Measurements from ENCODE around the gene NABP2. TPM values are rescaled to one million over a fixed set of nuclear protein-coding genes. Genes with fewer than 3 reads are reported as not detected.
A peak's percentile ranks its signal among the peaks of the same experiment; 100 is the strongest.

NABP2 gene
- total and polyA plus RNA-seq, 2 experiments from 2014 or later, result 25.5 to 27.8 TPM

DNA sequence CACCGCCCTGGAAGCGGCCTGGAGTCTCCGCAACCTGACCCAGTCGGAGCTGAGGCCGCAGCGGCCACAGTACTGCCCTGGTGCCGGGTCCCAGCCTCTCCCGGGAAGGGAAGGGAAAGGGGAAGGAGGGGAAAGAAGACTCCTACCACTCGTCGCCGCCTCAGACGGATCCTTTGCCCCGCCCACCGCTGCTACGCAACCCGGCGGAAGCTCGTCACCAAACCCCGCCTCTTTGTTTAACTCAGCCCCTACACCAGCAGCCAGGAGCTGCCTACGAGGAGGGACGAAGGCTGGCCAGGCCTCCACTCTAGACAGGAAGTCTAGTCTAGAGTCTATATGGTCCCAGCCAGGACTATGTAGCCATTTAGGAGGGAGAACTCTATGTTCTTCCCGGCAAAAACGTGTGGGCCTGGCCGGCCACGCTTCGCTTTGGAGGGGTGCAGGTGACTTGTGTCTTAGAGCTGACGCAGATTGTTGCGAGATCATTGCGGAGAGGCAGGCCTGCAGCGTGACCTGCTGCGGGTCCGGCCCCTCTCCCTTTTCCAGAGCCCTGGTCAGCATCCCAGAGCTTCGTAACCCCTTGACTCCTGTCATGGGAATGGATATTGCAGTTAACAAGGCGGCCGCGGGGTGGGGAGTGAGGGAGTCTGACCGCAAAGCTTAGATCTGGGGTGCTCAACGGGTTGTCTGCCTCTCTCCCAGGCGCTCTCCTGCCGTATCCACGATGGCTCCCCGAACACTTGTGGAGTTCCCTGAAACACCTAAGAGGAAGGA, 2.2 kb upstream of the NABP2 start, which contains the start of gene RNF41:
Gene RNF41 (minus strand): TSS at position 166 of the 774 bp plus-strand sequence. CDS start 7,875 bp downstream, outside the sequence.
- peak within 1 kb of the TSS; percentile 90 for H3K4me2 ChIP-seq
- DNase-seq (ENCODE audit: low spot score), result peak; percentile 99
- peaks cover 20% of the 10 kb centered on the region; the same call in 1 of the 2 replicates for H3F3A ChIP-seq (replicated peaks; ENCODE audit: low read depth)
- peak; percentile 74 for ATAC-seq
- Mint-ChIP-seq H3K4me1 (peaks cover 34% of the 10 kb centered on the region), H3K9me3 (peaks cover 3% of the 10 kb centered on the region; the same call in 1 of the 3 replicates), H3K36me3 (ENCODE audit: low read depth) (peaks cover 23% of the 10 kb centered on the region), H3K27me3 (ENCODE audit: insufficient read depth, low read depth, poor library complexity) (peaks cover 5% of the 10 kb centered on the region), H3K27ac (peak within 1 kb of the TSS; percentile 99), H3K4me3 (peak within 1 kb of the TSS; percentile 93)
- H3K4me1 ChIP-seq (ENCODE audit: insufficient read depth), result peaks cover 30% of the 10 kb centered on the region
- TF ChIP-seq STAT1 (IDR thresholded peaks at IDR 0.05; ENCODE audit: unreplicated experiment) (no peak), POLR2AphosphoS5 (IDR thresholded peaks at IDR 0.05; ENCODE audit: low read depth) (peak; percentile 93), CREB1 (CRISPR knock-in tag; IDR thresholded peaks at IDR 0.05; ENCODE audit: low read depth) (peak; percentile 87), EZH2 (IDR thresholded peaks at IDR 0.05; ENCODE audit: low read depth, unreplicated experiment) (no peak), ZNF331 (CRISPR knock-in tag; IDR thresholded peaks at IDR 0.05; ENCODE audit: low read depth) (no peak)
- TF ChIP-seq, protein P1, sequence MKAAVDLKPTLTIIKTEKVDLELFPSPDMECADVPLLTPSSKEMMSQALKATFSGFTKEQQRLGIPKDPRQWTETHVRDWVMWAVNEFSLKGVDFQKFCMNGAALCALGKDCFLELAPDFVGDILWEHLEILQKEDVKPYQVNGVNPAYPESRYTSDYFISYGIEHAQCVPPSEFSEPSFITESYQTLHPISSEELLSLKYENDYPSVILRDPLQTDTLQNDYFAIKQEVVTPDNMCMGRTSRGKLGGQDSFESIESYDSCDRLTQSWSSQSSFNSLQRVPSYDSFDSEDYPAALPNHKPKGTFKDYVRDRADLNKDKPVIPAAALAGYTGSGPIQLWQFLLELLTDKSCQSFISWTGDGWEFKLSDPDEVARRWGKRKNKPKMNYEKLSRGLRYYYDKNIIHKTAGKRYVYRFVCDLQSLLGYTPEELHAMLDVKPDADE (IDR thresholded peaks at IDR 0.05), result peak; percentile 74; the same call in 1 of the 2 replicates
- TF ChIP-seq, protein P2, sequence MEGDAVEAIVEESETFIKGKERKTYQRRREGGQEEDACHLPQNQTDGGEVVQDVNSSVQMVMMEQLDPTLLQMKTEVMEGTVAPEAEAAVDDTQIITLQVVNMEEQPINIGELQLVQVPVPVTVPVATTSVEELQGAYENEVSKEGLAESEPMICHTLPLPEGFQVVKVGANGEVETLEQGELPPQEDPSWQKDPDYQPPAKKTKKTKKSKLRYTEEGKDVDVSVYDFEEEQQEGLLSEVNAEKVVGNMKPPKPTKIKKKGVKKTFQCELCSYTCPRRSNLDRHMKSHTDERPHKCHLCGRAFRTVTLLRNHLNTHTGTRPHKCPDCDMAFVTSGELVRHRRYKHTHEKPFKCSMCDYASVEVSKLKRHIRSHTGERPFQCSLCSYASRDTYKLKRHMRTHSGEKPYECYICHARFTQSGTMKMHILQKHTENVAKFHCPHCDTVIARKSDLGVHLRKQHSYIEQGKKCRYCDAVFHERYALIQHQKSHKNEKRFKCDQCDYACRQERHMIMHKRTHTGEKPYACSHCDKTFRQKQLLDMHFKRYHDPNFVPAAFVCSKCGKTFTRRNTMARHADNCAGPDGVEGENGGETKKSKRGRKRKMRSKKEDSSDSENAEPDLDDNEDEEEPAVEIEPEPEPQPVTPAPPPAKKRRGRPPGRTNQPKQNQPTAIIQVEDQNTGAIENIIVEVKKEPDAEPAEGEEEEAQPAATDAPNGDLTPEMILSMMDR (conservative IDR thresholded peaks at IDR 0.05; ENCODE audit: low read depth in 2 of 2), result no peak
- peak within 1 kb of the TSS; percentile 74 for H3K4me3 ChIP-seq
- H3K27me3 ChIP-seq (ENCODE audit: insufficient read depth), result no peaks in the 10 kb centered on the region
- peak within 1 kb of the TSS; percentile 23; the same call in 1 of the 2 replicates for H2AFZ ChIP-seq
- H3K27ac ChIP-seq (ENCODE audit: low read depth), result peak within 1 kb of the TSS; percentile 98
- H4K20me1 ChIP-seq (replicated peaks; ENCODE audit: insufficient read depth), result peaks cover 6% of the 10 kb centered on the region
- H3K36me3 ChIP-seq (ENCODE audit: insufficient read depth), result 0 out of 2 replicates have a peak, but pooled peaks cover 2% of the 10 kb centered on the region
- no peaks in the 10 kb centered on the region for H3K9me2 ChIP-seq (ENCODE audit: insufficient read depth)
- peaks cover 38% of the 10 kb centered on the region for H3K79me2 ChIP-seq (replicated peaks; ENCODE audit: insufficient read depth)

DNA sequence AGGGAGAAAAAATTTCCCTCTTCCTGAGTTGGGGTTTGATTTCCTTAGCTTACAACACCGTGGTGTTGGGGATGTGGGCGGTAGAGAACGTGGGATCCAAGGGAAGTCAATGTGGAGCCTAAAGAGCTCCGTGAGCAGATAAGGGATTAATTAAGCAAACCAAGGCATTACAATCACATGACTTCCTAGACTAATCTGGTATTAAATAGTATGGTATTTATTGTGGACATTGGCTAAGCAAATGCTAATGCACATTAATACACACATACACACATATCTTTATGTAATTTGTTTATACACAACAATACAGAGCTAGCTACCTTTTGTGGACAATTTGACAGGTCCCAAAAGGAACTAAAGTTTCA, 1.6 kb upstream of the NABP2 start:
- H3F3A ChIP-seq (replicated peaks; ENCODE audit: low read depth), result peaks cover 20% of the 10 kb centered on the region; the same call in 1 of the 2 replicates
- H3K27me3 Mint-ChIP-seq (ENCODE audit: insufficient read depth, low read depth, poor library complexity), result peaks cover 5% of the 10 kb centered on the region
- peaks cover 3% of the 10 kb centered on the region; the same call in 1 of the 3 replicates for H3K9me3 Mint-ChIP-seq
- H3K27ac Mint-ChIP-seq, result peak overlapping the region; percentile 99
- H3K79me2 ChIP-seq (replicated peaks; ENCODE audit: insufficient read depth), result peaks cover 37% of the 10 kb centered on the region
- DNase-seq (ENCODE audit: low spot score) (no peak), ATAC-seq (no peak)
- H3K4me1 Mint-ChIP-seq, result peaks cover 34% of the 10 kb centered on the region
- peaks cover 30% of the 10 kb centered on the region for H3K4me1 ChIP-seq (ENCODE audit: insufficient read depth)
- H3K36me3 Mint-ChIP-seq (ENCODE audit: low read depth), result peaks cover 20% of the 10 kb centered on the region
- 0 out of 2 replicates have a peak, but pooled peaks cover 2% of the 10 kb centered on the region for H3K36me3 ChIP-seq (ENCODE audit: insufficient read depth)
- peak overlapping the region; percentile 74 for H3K4me3 ChIP-seq
- no peaks in the 10 kb centered on the region for H3K27me3 ChIP-seq (ENCODE audit: insufficient read depth)
- no peaks in the 10 kb centered on the region for H3K9me2 ChIP-seq (ENCODE audit: insufficient read depth)
- H4K20me1 ChIP-seq (replicated peaks; ENCODE audit: insufficient read depth), result peaks cover 3% of the 10 kb centered on the region; the same call in 1 of the 2 replicates
- peak overlapping the region; percentile 93 for H3K4me3 Mint-ChIP-seq
- peak overlapping the region; percentile 90 for H3K4me2 ChIP-seq
- H3K27ac ChIP-seq (ENCODE audit: low read depth), result peak overlapping the region; percentile 98
- H2AFZ ChIP-seq, result no peak overlapping the region
- TF ChIP-seq, protein P1 (IDR thresholded peaks at IDR 0.05), result no peak
- no peak for TF ChIP-seq NANOG (IDR thresholded peaks at IDR 0.05; ENCODE audit: borderline replicate concordance)
- no peak for TF ChIP-seq ZNF331 (CRISPR knock-in tag; IDR thresholded peaks at IDR 0.05; ENCODE audit: low read depth)
- TF ChIP-seq STAT1 (IDR thresholded peaks at IDR 0.05; ENCODE audit: unreplicated experiment), result no peak
- no peak for TF ChIP-seq EZH2phosphoT487 (IDR thresholded peaks at IDR 0.05; ENCODE audit: unreplicated experiment)
- no peak for TF ChIP-seq CREB1 (CRISPR knock-in tag; IDR thresholded peaks at IDR 0.05; ENCODE audit: low read depth)
- no peak for TF ChIP-seq POLR2AphosphoS5 (IDR thresholded peaks at IDR 0.05; ENCODE audit: low read depth)
- no peak for TF ChIP-seq EZH2 (IDR thresholded peaks at IDR 0.05; ENCODE audit: low read depth, unreplicated experiment)
- TF ChIP-seq, protein P3, sequence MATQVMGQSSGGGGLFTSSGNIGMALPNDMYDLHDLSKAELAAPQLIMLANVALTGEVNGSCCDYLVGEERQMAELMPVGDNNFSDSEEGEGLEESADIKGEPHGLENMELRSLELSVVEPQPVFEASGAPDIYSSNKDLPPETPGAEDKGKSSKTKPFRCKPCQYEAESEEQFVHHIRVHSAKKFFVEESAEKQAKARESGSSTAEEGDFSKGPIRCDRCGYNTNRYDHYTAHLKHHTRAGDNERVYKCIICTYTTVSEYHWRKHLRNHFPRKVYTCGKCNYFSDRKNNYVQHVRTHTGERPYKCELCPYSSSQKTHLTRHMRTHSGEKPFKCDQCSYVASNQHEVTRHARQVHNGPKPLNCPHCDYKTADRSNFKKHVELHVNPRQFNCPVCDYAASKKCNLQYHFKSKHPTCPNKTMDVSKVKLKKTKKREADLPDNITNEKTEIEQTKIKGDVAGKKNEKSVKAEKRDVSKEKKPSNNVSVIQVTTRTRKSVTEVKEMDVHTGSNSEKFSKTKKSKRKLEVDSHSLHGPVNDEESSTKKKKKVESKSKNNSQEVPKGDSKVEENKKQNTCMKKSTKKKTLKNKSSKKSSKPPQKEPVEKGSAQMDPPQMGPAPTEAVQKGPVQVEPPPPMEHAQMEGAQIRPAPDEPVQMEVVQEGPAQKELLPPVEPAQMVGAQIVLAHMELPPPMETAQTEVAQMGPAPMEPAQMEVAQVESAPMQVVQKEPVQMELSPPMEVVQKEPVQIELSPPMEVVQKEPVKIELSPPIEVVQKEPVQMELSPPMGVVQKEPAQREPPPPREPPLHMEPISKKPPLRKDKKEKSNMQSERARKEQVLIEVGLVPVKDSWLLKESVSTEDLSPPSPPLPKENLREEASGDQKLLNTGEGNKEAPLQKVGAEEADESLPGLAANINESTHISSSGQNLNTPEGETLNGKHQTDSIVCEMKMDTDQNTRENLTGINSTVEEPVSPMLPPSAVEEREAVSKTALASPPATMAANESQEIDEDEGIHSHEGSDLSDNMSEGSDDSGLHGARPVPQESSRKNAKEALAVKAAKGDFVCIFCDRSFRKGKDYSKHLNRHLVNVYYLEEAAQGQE (IDR thresholded peaks at IDR 0.05; ENCODE audit: unreplicated experiment), result no peak
- TF ChIP-seq JUNB (IDR thresholded peaks at IDR 0.05; ENCODE audit: unreplicated experiment), result no peak
- TF ChIP-seq, protein P2 (conservative IDR thresholded peaks at IDR 0.05; ENCODE audit: low read depth in 2 of 2), result no peak
